IPS DF 19.7 (cell line): ENCODE data around the gene GNG4.
"Not testable (repeated sequence)": the region's sequence is repeated elsewhere in the genome, so short reads cannot be mapped to it uniquely, and the experiment has no call there.

Experiments used
- DNase-seq: peaks from one replicate; pipeline ENCODE4 v3.0.0-alpha.2; 2013; ENCODE audit warnings: low read depth, low spot score

The GNG4 gene

DNA sequence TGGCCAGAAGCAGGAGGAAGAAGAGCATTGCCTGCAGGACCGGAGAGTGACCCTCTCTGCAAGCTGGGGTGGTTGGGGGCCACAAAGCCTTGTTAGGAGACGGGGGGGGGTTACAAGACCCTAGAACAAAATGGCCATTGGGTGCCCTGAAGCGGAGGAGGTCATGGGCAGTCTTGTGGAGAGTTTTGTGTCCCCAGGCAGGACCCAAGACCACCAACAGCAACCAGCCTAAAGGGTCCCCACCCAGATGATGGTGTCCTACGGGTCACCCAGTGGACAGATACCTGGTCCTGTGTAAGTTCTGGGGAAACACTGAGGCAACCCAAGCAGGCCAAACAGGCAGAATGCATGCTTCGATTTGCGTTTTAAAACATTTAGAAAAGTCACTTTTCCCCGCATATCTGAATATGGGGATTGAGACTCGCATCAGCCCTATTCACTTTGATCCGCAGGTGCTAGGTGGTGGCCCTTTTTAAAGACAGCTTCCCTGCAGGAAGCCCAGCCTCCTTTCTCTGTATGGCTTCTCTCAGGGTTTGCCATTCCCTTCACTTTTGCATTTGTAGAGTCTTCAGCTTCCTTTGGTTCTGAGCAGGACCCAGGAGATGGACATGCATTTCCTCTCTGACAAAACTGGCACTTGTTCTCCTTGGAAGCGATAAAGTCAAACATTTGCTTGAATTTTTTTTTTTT lies 21.1 kb downstream of the GNG4 start:
- DNase-seq = no peak

DNA sequence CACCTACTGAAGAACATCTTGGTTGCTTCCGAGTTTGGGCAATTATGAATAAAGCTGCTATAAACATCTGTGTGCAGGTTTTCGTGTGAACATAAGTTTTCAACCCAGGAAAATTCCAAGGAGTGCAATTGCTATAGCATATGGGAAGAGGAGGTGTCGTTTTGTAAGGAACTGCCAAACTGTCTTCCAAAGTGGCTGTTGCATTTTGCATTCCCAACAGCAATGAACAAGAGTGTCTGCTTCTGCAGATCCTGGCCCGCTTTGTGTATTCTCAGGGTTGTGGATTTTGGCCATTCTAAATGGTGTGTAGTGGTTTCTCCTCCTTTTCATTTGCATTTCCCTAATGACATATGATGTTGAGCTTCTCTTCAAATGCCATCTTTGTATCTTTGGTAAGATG lies 23.8 kb downstream of the GNG4 start:
- no peak for DNase-seq

- DNase-seq = no peak
These were observed 24.2 kb downstream of the GNG4 start for GRCh38 chr1:235625340-235625739.

- no peak for DNase-seq
These were observed 24.8 kb downstream of the GNG4 start for GRCh38 chr1:235624721-235625333.

DNA sequence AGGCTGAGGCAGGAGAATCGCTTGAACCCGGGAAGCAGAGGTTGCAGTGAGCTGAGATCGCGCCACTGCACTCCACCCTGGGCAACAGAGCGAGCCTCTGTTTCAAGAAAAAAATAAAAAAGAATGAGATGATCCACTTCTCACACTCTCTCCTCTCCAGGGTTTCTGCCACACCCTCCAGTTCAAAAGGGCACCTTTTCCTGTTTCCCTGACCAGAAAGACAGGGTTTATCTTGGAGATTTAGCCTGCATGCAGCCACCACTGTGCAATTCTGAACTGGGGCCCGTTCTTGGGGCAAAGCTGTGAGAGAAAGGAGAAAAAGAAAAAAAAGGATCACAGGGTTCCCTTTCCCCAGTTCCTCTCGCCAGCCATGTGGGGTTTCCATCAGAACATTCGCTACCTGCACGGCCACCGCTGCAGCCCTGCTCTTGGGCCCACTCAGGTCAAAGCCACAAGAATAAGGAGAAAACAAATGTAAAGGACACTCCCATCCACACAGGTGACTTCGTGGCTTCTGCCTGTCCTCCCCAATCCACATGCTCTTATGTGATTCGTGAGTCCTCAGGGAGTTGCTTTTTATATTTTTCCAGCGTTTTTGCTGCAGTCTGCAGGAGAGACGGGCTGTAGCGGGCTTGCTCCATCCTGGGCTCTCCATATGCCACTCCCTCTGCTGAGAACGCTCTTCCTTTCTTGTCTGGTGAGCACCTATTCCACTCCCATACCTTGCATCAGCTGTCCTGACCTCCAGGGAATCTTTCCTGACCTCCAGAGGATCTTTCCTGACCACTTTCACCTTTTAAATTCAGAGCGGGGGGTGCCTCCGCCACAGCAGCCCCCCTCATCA lies 26.4 kb downstream of the GNG4 start:
- DNase-seq = no peak

GRCh38 chr1:235619149-235619548 lies 30.4 kb downstream of the GNG4 start:
- DNase-seq = not testable (repeated sequence)

- no peak for DNase-seq
These were observed 31.8 kb downstream of the GNG4 start for GRCh38 chr1:235617808-235618207.

DNA sequence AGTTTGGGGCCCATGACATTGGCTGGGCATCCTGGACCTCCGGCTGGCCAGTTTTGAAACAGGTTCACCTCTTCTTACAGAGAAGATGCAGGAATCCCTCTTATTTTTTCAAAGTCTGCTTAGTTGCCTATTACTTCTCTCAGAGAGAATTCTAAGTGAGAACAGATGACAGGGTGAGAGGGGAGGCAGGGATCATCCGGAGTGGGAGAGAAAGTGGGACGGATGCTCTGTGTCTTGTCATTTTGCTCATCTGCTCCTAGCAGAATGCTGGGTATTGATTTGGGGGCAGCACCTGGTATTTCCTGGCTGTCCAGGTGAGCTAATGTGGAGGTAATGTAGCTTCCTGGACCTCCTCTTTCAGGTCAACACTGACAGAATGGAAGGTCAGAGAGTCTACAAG lies 32.4 kb downstream of the GNG4 start:
- no peak for DNase-seq

DNA sequence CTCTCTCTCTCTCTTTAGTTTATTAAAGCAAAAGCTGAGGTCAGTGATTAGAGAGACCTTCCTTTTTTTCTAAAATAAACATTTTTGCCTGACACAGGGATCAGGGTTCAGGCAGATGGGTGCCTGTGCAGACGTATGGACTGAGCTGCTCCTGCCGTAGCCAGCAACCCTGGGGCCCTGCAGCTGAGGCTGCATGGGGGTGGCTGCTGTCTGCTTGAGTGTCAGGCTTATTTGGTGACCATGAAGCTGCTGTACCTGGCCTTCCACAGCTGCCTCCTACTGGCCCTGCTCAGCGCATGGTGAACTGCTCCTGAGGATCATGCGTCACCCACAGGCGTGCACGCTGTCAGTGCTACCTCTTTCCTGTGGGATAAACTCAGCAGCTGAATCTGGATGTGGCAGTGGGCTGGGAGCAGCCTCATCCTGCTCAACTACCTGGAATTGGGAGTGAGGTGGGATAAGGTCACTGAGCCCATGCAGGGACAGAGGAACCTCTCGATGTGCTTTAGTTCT lies 35.1 kb downstream of the GNG4 start:
- DNase-seq = no peak

- DNase-seq = no peak
These were observed 36.0 kb downstream of the GNG4 start for GRCh38 chr1:235613602-235614001.

- DNase-seq = no peak
These were observed 36.8 kb downstream of the GNG4 start for GRCh38 chr1:235612761-235613160.

- no peak for DNase-seq
These were observed 39.4 kb downstream of the GNG4 start for GRCh38 chr1:235610157-235610556.

GRCh38 chr1:235608278-235608677 lies 41.3 kb downstream of the GNG4 start:
- DNase-seq = no peak

- DNase-seq = no peak
These were observed 42.3 kb downstream of the GNG4 start for GRCh38 chr1:235607284-235607683.

GRCh38 chr1:235601104-235601503 lies 48.5 kb downstream of the GNG4 start:
- DNase-seq = no peak

GRCh38 chr1:235599536-235599935 lies 50.0 kb downstream of the GNG4 start:
- no peak for DNase-seq

DNA sequence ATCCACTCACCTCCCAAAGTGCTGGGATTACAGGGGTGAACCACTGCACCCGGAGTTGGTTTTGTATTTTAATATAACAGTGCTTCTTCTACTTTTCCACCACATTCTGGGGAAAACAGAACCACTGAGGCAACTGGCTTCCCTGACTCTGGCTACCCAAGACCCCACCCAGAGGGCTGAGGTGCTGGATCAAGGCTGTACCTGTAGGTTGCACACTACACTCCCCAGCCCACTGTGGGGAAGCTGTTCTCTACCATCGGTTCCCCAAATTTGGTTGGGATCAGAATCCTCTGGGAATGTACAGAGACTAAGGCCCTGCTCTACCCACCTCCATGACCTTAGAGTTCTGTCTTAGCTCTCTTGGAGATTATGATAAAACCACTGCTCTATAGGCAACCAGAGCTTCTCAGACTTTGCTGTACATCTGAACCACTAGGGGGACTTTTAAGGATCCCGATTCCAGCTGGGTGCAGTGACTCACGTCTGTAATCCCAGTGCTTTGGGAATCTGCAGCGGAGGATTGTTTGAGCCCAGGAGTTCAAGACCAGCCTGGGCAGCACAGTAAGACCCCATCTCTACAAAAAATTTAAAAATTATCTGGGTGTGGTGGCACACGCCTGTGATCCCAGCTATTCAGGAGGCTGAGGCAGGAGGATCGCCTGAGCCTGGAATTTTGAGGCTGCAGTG lies 51.6 kb downstream of the GNG4 start:
- DNase-seq = no peak

DNA sequence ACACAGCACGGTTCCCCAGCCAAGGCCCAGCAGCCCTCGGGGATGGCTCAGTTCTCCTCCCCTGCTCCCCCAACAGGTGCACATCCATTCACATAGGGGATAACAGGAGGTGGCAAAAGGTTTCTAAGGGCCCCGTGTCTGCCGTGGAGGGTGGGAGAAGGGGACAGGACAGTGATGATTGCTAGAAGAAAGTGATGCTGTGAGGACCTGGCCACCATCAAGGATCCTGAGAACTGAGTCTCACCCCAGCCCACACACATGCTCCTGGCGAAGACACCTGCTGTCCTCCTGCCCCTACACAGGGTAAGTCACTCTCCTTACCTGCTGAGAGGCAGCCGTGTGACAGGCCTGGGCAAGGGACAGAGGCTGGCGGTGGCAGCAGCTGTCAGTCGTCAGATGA lies 54.5 kb downstream of the GNG4 start:
- DNase-seq = no peak

- DNase-seq = not testable (repeated sequence)
These were observed 55.2 kb downstream of the GNG4 start for GRCh38 chr1:235594281-235594895.

GRCh38 chr1:235588916-235589515 lies 60.6 kb downstream of the GNG4 start:
- no peak for DNase-seq

DNA sequence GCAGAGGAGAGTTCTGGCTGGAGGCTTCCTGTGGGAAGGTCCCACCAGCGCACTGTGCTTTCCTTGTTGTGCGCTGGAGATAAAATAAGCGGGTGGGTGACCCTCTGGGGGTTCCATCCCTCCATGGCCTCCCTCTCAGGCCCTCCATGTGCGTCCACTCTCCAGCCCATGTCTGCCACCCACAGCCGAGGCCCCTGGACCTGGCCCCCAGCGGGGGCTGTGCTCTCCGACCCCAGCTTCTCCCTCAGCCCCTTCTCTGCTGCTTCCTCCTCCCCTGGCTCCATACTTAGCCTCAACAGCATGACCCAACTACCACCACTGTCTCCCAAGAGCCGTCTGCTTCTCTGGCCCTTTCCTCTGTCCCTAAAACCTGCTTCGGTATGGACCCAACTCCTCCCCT lies 61.4 kb downstream of the GNG4 start:
- DNase-seq = no peak
